ENCODE results near the gene SIPA1L3.

DNA sequence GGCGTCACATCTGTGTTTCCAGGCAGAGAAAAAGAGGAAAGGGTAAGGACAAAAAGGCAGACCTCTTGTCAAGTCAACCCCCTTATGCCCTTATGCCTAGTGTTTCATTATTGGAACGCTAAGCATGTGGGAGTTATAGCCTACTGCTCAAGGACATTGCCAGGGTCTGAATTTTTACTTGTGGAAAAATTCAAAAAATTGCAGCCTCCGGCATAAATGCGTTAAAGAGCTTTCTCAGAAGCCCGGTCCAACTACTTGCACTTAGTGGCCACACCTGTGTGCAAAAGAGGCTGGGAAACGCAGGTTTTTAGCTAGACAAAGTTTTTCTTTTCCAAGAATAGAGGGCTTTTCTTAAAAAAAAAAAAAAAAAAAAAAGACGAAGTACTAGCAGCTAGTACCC, 177.2 kb downstream of the SIPA1L3 start:
- TF ChIP-seq, protein P1, sequence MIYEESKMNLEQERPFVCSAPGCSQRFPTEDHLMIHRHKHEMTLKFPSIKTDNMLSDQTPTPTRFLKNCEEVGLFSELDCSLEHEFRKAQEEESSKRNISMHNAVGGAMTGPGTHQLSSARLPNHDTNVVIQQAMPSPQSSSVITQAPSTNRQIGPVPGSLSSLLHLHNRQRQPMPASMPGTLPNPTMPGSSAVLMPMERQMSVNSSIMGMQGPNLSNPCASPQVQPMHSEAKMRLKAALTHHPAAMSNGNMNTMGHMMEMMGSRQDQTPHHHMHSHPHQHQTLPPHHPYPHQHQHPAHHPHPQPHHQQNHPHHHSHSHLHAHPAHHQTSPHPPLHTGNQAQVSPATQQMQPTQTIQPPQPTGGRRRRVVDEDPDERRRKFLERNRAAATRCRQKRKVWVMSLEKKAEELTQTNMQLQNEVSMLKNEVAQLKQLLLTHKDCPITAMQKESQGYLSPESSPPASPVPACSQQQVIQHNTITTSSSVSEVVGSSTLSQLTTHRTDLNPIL (CRISPR knock-in tag; IDR thresholded peaks at IDR 0.05; ENCODE audit: low read depth), result no peak
- TF ChIP-seq SNAI2 (CRISPR knock-in tag; IDR thresholded peaks at IDR 0.05) (no peak), ZFP30 (CRISPR knock-in tag; IDR thresholded peaks at IDR 0.05) (no peak), TOX (CRISPR knock-in tag; IDR thresholded peaks at IDR 0.05; ENCODE audit: borderline replicate concordance) (no peak)
- TF ChIP-seq, protein P2, sequence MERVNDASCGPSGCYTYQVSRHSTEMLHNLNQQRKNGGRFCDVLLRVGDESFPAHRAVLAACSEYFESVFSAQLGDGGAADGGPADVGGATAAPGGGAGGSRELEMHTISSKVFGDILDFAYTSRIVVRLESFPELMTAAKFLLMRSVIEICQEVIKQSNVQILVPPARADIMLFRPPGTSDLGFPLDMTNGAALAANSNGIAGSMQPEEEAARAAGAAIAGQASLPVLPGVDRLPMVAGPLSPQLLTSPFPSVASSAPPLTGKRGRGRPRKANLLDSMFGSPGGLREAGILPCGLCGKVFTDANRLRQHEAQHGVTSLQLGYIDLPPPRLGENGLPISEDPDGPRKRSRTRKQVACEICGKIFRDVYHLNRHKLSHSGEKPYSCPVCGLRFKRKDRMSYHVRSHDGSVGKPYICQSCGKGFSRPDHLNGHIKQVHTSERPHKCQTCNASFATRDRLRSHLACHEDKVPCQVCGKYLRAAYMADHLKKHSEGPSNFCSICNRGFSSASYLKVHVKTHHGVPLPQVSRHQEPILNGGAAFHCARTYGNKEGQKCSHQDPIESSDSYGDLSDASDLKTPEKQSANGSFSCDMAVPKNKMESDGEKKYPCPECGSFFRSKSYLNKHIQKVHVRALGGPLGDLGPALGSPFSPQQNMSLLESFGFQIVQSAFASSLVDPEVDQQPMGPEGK (CRISPR knock-in tag; IDR thresholded peaks at IDR 0.05; ENCODE audit: borderline replicate concordance), result no peak
- TF ChIP-seq, protein P3, sequence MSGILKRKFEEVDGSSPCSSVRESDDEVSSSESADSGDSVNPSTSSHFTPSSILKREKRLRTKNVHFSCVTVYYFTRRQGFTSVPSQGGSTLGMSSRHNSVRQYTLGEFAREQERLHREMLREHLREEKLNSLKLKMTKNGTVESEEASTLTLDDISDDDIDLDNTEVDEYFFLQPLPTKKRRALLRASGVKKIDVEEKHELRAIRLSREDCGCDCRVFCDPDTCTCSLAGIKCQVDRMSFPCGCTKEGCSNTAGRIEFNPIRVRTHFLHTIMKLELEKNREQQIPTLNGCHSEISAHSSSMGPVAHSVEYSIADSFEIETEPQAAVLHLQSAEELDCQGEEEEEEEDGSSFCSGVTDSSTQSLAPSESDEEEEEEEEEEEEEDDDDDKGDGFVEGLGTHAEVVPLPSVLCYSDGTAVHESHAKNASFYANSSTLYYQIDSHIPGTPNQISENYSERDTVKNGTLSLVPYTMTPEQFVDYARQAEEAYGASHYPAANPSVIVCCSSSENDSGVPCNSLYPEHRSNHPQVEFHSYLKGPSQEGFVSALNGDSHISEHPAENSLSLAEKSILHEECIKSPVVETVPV (CRISPR knock-in tag; IDR thresholded peaks at IDR 0.05), result no peak
